ENCODE data around the gene NLRP10. TPM values are rescaled to one million over a fixed set of nuclear protein-coding genes. Genes with fewer than 3 reads are reported as not detected.
A peak's percentile ranks its signal among the peaks of the same experiment; 100 is the strongest.

Gene NLRP10
- total RNA-seq, 1 donor from 2014 or later, result not detected

DNA sequence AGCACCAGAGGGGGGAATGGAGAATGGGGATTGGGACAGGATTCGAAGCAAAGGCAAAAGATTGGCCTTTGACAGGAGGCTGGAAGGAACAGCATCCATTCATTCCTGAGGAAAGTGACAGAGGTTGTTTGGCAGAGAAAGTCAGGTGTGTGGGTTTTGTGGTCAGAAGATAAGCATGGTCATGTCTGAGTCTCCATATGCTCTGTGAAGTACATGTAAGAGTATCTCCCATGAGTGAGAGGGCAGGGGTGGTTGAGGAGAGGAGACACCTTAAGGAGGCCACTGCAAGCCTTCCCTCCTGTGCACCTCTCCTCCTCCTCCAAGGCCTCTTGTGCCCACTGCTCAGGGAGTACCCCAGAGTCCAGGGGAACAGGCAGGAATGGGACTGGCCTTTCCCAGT lies 1.9 kb upstream of the NLRP10 start:
- Histone ChIP-seq H3F3A (ENCODE audit: low read depth) (no peaks in the 10 kb centered on the region), H3K27ac (no peak overlapping the region), H3K36me3 (no peaks in the 10 kb centered on the region), H3K4me3 (no peak overlapping the region), H3K79me2 (ENCODE audit: low read depth) (no peaks in the 10 kb centered on the region), H2AFZ (replicated peaks) (no peak overlapping the region), H3K4me2 (no peak overlapping the region), H3K9me3 (ENCODE audit: low read depth) (no peaks in the 10 kb centered on the region), H3K27me3 (no peaks in the 10 kb centered on the region), H3K9ac (no peak overlapping the region), H4K20me1 (ENCODE audit: low read depth) (no peaks in the 10 kb centered on the region), H3K4me1 (no peaks in the 10 kb centered on the region)
- Mint-ChIP-seq H3K4me3 (no peak overlapping the region), H3K27ac (peak overlapping the region; percentile 11), H3K27me3 (ENCODE audit: insufficient read depth, low read depth) (no peaks in the 10 kb centered on the region), H3K36me3 (no peaks in the 10 kb centered on the region), H3K9me3 (no peaks in the 10 kb centered on the region), H3K4me1 (no peaks in the 10 kb centered on the region)
- DNase-seq (ENCODE audit: low spot score), result no peak
- TF ChIP-seq EZH2phosphoT487 (IDR thresholded peaks at IDR 0.05) (no peak), EZH2 (IDR thresholded peaks at IDR 0.05) (no peak)
- TF ChIP-seq, protein P1, sequence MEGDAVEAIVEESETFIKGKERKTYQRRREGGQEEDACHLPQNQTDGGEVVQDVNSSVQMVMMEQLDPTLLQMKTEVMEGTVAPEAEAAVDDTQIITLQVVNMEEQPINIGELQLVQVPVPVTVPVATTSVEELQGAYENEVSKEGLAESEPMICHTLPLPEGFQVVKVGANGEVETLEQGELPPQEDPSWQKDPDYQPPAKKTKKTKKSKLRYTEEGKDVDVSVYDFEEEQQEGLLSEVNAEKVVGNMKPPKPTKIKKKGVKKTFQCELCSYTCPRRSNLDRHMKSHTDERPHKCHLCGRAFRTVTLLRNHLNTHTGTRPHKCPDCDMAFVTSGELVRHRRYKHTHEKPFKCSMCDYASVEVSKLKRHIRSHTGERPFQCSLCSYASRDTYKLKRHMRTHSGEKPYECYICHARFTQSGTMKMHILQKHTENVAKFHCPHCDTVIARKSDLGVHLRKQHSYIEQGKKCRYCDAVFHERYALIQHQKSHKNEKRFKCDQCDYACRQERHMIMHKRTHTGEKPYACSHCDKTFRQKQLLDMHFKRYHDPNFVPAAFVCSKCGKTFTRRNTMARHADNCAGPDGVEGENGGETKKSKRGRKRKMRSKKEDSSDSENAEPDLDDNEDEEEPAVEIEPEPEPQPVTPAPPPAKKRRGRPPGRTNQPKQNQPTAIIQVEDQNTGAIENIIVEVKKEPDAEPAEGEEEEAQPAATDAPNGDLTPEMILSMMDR (IDR thresholded peaks at IDR 0.05), result no peak

DNA sequence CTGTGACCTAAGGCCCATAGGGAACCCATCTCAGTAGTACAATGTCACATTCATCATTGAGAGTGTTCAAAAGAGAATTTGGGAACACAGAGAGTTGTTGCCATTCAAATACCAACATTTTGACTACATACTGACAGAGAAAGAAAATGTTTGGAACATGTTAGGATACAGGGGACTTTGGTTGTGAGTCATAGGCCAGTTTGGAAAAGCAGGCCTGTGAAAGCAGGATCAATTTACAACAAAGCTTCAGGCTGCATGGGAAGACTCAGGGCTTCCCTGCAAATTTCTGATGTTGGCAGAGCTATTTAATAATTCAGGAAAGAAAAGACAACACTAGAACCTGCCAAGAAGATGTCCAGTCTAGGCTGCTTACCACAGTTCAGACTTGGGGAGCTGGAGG lies 374 bp downstream of the NLRP10 start:
- H3K9me3 Mint-ChIP-seq, result peaks cover 4% of the 10 kb centered on the region
- Histone ChIP-seq H3F3A (ENCODE audit: low read depth) (no peaks in the 10 kb centered on the region), H3K36me3 (no peaks in the 10 kb centered on the region), H4K20me1 (ENCODE audit: low read depth) (no peaks in the 10 kb centered on the region), H3K79me2 (ENCODE audit: low read depth) (no peaks in the 10 kb centered on the region), H3K9ac (no peak overlapping the region), H3K9me3 (ENCODE audit: low read depth) (no peaks in the 10 kb centered on the region), H3K27me3 (no peaks in the 10 kb centered on the region), H3K27ac (no peak overlapping the region), H2AFZ (replicated peaks) (peak overlapping the region; percentile 2), H3K4me1 (no peaks in the 10 kb centered on the region), H3K4me2 (no peak overlapping the region), H3K4me3 (no peak overlapping the region)
- no peak overlapping the region for H3K27ac Mint-ChIP-seq
- no peak overlapping the region for H3K4me3 Mint-ChIP-seq
- H3K4me1 Mint-ChIP-seq, result no peaks in the 10 kb centered on the region
- DNase-seq (ENCODE audit: low spot score), result no peak
- TF ChIP-seq EZH2 (IDR thresholded peaks at IDR 0.05) (no peak), EZH2phosphoT487 (IDR thresholded peaks at IDR 0.05) (no peak)
- TF ChIP-seq, protein P1 (IDR thresholded peaks at IDR 0.05), result no peak
- no peaks in the 10 kb centered on the region for H3K36me3 Mint-ChIP-seq
- no peaks in the 10 kb centered on the region for H3K27me3 Mint-ChIP-seq (ENCODE audit: insufficient read depth, low read depth)

DNA sequence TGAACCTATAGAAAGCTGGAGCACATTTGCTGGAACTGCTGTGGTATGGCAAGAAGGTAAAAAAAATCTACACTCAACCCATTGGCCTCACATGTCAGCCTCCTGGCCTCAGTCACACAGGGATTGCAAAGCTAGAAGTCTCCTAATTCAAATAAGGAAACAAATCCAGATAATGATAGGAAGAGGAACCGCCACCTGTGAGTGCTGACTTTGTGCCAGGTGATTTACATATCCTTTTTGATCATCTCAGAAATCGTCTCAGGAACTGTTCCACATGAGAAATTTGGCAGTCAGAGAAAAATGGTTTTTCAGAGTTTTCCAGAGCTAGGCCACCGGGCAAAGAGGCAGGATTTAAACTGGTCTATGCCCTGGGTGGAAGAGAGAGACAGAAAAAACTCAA lies 986 bp downstream of the NLRP10 start:
- Histone ChIP-seq H3K27me3 (no peaks in the 10 kb centered on the region), H3K36me3 (no peaks in the 10 kb centered on the region), H3K27ac (no peak overlapping the region), H3K4me3 (no peak overlapping the region), H2AFZ (replicated peaks) (no peak overlapping the region), H3K79me2 (ENCODE audit: low read depth) (no peaks in the 10 kb centered on the region), H4K20me1 (ENCODE audit: low read depth) (no peaks in the 10 kb centered on the region), H3K4me2 (no peak overlapping the region), H3K9ac (no peak overlapping the region), H3K9me3 (ENCODE audit: low read depth) (no peaks in the 10 kb centered on the region), H3K4me1 (no peaks in the 10 kb centered on the region), H3F3A (ENCODE audit: low read depth) (no peaks in the 10 kb centered on the region)
- Mint-ChIP-seq H3K4me3 (no peak overlapping the region), H3K27ac (no peak overlapping the region), H3K9me3 (peaks cover 4% of the 10 kb centered on the region), H3K36me3 (no peaks in the 10 kb centered on the region), H3K4me1 (no peaks in the 10 kb centered on the region), H3K27me3 (ENCODE audit: insufficient read depth, low read depth) (no peaks in the 10 kb centered on the region)
- TF ChIP-seq EZH2phosphoT487 (IDR thresholded peaks at IDR 0.05), result no peak
- no peak for TF ChIP-seq EZH2 (IDR thresholded peaks at IDR 0.05)
- TF ChIP-seq, protein P1 (IDR thresholded peaks at IDR 0.05), result no peak
- DNase-seq (ENCODE audit: low spot score), result no peak
